ENCODE data around the gene S100A13.

The S100A13 gene

DNA sequence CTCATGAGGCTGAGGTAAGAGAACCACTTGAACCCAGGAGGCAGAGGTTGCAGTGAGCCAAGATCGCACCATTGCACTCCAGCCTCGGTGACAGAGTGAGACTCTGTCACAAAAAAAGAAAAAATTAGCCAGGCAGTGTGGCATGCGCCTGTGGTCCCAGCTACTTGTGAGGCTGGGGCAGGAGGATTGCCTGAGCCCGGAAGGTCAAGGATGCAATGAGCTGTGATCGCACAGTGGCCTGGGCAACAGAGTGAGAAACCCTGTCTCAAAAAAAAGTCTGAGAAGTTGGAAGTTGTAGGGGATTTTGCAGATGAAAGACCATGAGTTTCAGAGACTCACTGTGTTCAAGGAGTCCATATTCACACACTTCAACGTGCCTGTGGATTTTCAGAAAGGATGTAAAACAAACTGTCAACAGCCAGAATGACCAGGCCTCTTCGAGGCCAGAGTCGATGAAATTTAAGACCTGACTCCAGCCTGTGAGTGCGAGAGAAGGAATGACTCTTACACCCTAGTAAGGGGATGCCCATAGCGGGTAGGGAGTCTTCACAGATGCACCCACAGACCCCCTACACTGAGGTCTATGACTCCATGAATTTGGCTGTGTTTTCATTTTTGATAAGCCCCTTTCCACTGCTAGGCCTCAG lies 2.2 kb downstream of the S100A13 start:
- DNase-seq: no peak

DNA sequence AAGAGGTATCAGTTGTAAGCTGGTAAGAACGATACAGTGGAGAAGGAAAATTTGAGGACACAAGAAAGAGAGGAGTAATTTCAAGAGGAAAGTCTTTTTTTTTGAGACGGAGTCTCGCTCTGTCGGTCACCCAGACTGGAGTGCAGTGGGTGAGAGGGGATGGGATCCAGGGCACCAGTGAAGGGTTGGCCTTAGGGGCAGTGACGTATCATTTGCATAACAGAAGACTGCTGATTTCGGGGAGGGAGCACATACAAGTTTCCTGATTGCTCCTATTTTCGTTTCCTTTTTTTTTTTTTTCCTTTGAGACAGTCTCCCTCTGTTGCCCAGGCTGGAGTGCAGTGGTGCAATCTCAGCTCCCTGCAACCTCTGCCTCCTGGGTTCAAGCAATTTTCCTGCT lies 4.2 kb downstream of the S100A13 start:
- no peak for DNase-seq

DNA sequence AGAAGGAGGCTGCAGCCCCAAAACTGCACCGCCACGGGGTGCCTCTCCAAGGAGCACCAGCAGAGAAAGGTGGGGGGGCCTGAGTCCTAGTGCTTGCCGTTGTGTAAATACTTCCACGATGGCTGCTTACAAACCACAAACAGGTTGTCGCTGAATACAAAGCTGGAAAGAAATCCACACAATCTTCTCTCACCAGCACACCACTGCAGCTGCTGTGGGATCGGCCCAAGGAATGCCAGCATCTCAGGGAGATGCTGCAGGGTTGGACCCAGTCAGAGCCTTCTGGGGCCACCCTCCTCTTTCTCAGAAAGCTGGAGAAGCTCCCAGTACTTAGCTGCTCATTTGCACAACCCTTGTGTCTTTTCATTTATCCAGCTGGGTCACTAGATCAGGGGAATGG lies 8.1 kb downstream of the S100A13 start:
- DNase-seq: no peak

DNA sequence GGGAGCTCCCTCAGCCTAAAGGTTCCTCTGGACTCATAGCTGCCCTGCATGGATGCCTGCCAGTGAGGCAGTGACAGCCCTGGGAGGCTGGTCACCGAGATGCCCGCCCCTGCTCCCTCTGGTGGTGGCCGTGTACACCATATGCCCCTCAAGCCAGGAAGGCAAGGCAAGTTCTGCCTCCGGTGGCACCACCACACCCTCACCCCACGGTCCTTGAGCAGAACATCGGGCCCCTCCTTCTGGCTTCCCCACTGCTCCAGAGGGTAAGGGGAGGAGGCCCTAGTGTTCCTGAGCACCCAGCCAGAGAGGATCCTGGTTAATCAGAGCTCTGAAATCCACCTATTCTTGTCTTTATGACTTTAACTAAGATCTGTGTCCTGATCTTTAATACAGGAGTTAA lies 9.6 kb downstream of the S100A13 start:
- peak; percentile 54 for DNase-seq

DNA sequence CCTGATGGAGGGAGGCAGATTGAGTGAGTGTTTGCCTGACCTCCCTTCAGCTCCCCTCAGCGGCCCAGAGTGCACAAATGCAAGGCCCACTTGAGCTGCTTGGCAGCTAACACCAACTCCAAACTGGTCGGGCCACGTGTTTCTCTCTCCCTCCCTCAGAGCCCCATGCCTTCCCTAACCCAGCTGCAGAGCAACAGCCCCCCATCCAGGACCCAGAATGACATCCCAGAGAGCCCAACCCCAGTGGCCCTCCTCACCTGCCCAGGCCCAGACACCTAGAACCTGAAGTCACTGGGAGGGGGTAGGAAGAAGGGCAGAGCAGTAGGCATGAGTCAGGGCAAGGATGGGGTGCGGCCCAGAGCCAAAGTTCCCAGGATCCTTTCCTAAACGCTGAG lies 10.4 kb downstream of the S100A13 start:
- no peak for DNase-seq

DNA sequence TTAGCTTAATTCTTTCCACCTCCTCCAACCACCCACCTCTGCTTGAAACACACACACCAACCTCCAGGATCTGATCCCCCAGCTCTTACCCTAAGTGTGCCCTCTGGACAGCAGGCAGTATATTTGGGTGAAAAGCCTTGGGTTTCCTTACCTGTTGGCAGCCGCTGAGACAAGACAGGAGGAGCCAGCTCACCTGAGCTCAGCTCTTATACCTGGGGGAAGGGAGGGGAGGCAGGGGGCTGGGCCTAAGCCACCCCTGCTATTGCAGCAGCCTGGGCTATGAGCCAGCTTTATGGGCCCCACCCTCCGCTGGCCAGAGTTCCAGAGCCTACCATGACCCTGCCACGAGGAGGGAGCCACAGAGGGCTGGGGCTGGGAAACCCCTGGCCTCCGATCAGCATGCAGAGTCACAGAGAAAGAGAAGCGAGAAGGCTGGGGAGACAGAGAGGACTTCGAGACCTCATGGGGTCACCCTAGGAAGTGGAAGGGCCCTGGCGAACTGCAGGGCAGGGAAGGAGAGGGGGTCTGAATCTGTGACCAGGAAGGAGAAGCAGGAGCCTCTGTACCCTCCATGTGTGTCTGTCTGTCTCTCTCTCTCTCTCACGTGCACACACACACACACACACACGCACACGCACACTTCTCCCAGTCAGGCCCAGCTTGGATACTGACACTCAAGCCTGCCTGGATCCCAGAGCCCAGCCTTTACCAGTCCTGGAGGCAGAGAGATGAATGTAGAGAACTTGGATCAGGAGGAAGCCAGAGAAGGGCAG lies 11.0 kb downstream of the S100A13 start, which contains the start of gene S100A14:
Gene S100A14 (minus strand): TSS at position 182 of the 773 bp plus-strand sequence. CDS start 467 bp downstream, outside the sequence.
- DNase-seq: peak; percentile 45

DNA sequence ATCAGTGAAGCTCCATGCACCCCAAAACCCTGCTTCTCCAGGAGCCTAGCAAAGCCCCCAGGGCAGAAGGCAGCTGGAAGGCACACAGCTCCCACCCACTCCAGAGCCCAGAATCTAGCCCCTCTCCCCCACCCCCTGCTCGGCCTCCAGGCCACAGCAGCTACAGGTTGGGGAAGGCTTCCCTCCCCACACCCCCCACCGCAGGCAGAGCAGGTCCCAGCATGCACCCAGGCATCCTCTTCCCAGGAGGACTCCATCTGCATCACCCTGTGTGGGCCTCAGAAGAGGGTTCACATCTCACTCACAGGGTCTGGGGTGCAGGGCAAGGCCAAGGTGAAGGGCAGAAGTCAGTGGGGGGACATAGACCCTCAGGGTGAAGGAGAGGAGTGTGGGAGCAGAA lies 11.9 kb downstream of the S100A13 start:
- no peak for DNase-seq

DNA sequence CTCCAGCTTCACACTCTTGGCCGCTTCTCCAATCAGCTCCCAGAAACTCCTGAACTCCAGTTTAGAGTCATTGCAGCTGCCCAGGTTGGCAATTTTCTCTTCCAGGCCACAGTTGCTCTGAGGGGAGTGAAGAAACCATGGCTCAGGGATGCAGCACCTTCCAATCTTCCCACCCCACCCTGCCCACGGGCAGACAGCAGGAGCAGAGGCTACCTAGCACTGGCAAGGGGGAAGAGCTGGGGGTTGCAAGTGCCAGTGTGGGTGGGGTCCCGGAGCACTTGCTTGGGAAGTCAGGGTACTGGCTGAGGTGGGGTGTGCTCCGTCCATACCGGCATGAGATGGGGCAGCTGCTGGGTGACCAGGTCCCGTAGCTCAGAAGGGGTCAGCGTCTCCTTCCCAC lies 12.4 kb downstream of the S100A13 start:
- DNase-seq: no peak

DNA sequence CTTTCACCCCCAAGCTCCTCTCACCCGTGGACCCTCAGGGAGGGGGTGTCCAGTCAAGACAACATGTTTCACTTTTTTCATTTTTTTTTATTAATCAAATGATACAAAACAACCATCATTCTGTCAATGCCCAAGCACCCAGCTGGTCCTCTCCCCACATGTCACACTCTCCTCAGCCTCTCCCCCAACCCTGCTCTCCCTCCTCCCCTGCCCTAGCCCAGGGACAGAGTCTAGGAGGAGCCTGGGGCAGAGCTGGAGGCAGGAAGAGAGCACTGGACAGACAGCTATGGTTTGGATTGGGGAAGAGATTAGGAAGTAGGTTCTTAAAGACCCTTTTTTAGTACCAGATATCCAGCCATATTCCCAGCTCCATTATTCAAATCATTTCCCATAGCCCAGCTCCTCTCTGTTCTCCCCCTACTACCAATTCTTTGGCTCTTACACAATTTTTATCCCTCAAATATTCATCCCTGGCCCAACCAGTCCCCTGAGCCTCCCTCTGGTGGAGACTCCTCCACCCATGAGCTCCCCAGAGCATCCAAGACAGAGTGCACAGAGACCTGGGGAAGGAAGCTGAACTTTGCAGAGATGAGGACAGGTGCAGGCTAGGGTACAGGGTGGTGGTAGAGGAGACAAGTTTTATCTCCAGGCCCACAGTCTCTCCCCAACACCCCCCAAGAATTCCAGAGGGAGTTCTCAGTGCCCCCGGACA lies 13.0 kb downstream of the S100A13 start:
- DNase-seq: no peak

DNA sequence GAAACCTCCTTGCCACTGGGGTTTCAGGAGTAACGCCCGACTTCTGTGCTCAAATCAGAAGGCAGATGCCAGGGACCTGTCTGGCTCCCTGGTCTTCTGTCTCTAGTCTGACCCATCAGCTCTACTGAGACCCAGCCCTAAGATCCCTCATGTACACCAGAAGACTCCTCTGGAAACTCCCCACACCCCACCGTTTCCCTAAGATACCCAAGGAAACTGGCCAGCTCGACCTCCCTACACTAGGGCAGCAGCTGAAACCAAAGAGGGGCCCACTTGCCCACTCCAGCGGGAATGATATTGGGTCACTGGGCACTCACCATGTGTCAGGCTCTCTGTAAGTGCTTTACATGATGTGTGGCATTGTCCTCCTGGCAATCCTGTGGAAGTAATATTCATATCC lies 13.9 kb downstream of the S100A13 start:
- no peak for DNase-seq

DNA sequence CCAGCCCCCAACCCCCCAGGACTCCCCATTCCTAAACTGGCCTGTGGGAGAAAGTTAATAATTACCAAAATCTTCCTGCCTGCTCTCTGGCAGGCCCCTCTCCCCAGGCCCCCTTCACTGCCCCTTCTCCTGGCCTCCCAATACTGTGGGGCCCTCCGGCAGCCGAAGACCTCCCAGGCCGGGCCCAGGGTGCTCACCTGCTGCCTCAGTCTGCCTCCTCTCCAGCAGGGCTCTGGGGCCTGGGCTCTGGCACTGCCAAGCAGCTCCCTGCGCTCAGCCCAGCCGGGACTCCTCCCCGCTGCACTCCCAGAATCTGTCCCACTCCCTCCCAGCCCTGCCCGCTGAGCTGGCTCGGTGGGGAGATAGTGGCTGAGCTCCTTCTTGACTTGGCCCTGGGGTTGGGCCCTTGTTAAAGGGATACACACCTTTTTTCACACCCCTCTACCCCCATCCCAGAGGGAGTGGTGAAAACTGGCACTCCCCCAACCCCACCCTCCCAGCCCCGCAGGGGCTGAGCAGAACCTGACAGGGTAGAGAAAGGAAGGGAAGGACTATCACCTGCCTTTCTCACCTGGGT lies 14.5 kb downstream of the S100A13 start, which contains the start of gene S100A16:
Gene S100A16 (minus strand): TSS at position 383 of the 577 bp plus-strand sequence. CDS start 4,986 bp downstream, outside the sequence.
- DNase-seq: no peak

DNA sequence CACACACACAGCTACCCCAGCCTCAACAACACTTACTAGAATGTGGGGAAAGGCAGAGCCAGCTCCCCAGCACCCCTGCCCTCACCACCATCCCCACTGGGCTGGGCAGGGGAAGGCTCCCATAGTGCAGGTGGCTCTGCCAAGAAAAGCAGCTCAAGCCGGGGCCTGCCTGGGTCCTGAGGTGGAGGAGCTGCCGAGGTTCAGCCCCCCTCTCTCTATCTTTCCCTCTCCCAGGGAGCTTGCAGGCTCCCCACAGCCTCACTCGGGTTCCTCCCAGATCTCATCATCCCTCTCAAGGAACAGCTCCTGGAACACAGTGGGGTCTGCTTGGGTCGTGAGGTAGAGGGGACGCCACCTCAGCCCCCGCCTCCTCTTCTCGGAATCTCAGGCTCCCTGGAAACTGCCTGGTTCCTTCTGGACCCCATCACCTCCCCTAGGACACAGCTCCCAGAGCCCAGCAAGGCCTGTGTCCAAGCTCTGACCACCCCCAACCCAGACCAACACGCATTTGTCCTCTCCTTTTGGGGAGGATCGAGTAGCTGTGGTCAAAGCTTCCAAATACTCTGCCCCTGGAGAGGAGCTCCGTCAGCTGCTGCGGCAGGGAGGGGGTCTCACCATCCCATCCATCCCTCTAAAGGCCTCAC lies 15.1 kb downstream of the S100A13 start:
- DNase-seq: no peak

DNA sequence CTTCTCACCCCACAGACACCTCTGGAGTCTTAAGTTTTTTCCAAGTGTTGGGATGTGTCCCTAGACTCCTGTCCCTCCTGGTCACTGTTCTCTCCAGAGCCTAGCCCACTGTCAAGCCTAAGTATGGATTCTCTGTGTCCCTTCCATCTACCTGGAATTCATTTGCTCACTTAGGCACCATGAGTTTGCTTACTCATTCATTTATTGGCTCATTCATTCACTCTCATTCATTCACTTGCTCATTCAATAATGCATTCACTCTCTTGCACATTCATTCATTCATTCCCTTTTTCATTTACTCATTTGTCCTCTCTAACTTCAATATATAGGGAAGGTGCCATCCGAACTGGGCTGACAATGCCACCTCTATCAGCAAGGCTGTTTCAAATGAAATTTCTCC lies 15.9 kb downstream of the S100A13 start:
- no peak for DNase-seq

DNA sequence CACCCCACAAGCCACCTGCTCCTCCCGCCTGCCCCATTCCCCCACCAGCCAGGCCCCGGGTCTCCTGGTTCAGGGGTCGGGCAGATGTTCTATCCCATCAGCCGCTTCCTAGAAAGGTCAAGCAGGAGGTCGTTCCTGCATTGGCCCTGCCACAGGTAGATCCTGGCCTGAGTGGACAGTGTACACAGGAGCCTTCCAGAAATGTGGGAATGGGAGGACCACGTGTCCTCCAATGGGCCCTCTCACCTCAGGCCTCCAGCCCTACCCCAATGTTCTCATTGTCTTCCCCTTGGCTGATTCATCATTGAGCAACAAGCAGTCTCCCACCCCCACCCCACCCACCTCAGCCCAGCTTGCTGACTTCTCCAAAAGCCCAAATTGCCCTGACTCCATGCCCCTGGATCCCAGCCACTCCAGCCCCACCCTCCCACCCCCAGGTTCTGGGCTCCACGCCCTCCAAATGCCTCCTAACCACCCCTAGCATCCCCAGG lies 16.4 kb downstream of the S100A13 start:
- no peak for DNase-seq

DNA sequence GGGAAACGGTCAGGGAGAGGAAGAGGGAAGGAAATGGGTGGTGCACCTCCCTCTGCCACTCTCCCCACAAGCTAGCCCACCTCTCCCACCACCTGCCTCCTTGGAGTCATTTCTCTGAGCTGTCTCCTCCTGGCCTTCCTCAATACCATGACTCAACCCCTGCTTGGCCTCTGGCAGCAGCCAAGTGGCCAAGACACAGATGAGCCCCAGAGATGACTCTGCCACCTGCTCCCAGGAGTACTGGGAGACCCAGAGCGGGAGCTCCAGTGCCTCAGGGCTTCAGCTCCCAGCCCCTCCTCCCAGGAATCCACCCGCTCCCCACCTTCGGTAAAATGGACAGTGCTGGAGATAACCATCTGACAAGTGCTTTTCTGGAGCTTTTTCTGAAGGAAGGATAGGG lies 17.0 kb downstream of the S100A13 start:
- no peak for DNase-seq

DNA sequence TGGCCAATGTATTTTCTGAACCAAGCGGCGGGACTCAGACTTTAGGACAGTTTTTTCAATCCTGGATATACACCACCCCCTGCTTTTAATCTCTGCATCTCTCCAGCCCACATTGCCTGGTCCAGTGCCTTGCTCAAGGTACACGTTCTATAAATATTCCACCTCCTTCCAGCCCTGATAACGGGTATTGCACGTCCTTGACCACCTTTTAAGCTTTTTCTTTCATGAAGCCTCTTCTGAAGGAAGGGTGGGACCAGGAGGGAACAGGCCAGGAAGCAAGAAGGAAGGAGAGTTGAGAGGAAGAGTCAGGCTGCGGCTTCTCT lies 17.8 kb downstream of the S100A13 start:
- no peak for DNase-seq

DNA sequence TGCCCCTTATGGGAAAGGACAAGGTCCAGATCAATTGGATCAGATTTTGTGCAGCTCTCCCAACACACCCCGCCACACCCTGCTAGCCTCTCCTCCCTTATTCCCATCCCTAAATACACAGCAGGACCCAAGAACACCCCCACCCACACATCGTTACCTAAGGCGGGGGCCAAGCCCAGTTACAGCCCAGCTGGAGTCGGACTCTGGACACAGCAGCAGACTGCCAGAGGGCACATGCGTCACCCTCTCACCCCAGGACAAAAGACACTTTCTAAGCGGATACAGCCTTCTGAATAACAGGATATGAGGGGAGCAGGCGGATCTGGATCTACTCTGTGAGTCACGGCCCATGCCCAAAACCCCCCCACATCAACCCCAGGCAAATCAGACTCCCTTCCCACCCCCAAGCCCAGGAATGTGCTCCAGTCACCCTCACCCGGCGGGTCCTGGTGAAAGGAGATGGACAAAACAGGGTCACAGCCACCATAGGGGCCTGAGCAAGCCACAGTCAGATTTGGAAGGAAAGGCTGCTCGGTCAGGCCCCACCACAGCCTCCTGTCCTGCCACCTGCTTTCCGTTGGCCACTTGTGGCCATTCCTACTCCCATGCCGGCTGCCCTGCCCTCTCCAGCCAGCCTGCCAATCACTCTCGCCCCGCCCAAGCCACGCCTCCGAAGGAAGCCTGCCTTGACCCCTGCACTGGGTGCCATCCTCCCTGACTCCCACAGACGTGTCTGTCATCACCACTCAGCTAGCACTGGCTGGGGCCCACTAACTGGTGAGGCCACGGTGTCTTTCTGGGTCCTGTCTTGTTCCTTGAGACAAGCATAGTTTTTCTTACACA lies 18.3 kb downstream of the S100A13 start:
- no peak for DNase-seq

DNA sequence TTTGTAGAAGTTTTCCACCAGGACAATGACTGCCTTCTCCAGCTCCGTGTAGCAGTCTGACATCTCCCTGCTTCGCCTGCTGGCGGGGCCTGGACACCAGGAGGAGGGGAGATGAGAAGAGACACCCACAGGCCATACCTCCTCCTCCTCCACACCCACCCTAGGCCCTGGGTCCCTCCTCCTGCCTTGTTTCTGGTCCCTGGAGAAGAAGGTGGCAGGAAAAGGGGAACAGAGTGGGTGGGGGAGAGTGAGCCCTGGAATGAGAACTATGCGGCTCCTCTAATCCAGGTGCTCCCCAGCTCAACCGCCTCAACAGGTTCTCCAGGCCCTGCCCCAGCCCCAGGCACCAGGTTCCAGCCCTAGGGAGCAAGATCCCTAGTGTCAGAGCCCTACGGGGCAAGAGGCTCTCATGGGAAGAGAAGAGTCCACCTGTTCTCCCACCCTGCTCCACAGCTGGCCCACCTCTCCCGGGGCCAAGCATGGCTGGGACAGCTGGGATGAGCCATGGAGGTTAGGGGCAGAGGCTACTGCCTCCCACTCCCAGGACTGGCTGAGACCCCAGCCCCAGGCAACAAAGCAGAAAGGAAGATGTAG lies 19.1 kb downstream of the S100A13 start:
- DNase-seq: no peak

DNA sequence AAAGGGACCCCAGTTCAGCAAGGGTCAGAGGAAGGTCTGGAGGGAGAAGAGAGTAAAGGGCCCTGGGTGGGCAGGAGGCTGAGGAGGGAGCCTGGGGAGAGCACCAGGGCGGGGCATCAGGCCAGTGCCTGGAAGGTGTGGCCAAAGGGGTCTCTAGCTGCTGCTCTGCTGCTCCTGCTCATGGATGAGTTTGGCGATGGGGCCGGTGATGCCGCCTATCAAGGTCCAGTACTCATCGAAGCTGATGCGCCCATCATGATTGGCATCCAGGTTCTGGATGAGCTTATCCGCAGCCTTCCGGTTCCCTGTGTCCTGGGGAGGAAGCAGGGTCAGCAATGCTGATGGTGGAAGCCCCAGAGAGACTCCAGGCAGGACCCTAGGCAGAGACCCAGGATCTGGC lies 19.9 kb downstream of the S100A13 start:
- no peak for DNase-seq

DNA sequence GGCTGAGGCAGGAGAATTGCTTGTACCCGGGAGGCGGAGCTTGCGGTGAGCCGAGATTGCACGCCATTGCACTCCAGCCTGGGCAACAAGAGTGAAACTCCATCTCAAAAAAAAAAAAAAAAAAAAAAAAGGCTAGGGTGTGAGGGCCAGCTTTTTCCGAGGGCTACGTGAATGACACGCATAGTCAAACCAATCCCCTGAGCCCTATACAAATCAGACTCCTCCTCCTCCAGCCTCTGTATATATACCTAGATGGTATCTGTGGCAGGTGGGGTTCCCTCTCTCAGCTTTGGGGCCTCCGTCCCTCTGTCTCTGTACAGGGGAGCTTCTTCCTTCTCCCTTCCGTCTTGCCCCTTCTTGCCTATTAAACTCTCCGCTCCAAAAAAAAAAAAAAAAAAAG lies 21.1 kb downstream of the S100A13 start:
- DNase-seq: no peak

DNA sequence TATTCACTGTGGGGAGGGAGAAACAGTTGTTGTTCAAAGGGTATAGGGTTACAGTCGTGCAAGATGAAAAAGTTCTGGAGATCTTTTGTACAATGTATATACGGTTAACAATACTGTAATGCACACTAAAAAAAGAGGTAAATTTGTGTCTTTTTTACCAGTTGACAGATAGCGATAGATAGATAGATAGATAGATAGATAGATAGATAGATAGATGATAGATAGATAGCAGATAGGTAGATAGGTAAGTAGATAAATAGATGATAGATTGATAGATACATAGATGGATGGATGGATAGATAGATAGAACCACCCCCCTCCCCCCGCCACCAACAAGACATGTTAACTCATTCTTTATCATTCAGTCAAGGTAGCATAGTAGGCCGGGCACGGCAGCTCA lies 24.6 kb downstream of the S100A13 start:
- no peak for DNase-seq

DNA sequence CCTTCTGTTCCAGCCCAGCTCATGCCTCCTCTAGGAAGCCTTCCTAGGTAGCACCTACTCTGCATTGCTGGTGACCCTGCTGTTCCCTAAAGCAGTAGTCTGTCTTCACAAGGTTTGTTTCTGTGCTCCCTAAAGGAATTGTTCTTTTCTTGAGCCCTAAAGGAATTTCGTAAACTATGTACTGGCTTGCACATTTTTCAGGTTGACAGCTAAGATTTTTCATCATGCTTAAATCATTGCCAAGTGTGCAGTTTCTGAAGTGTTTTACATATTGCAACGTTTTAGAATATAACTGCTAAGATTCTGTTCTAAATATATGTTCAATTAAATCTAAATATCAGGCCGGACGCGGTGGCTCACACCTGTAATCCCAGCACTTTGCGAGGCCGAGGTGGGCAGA lies 27.5 kb downstream of the S100A13 start:
- DNase-seq: no peak

Measured in DMS153 (cell line).